Osteoblast (primary cell): ENCODE results near the gene DUSP16. TPM values are rescaled to one million over a fixed set of nuclear protein-coding genes. Genes with fewer than 3 reads are reported as not detected.

Experiments used
- DNase-seq: peaks from one replicate; pipeline ENCODE4 v3.0.0; 2011; ENCODE audit warnings: low spot score, mixed read lengths; ENCODE audit not compliant: insufficient read length; ENCODE audit errors: missing footprints
- H2AFZ ChIP-seq: 2 replicates; pipeline ENCODE4 v1.6.0; 2011; ENCODE audit warnings: mild to moderate bottlenecking, low read length
- H3K27ac ChIP-seq: 2 replicates; pipeline ENCODE4 v1.5.1; 2011; ENCODE audit warnings: mild to moderate bottlenecking, low read depth, low read length, moderate library complexity
- H3K27me3 ChIP-seq: 2 replicates; pipeline ENCODE4 v1.6.0; 2012; ENCODE audit warnings: mild to moderate bottlenecking, control low read depth, inconsistent platforms, low read length, moderate library complexity; ENCODE audit not compliant: insufficient read depth
- H3K36me3 ChIP-seq: 2 replicates; pipeline ENCODE4 v1.5.1; 2011; ENCODE audit warnings: mild to moderate bottlenecking, low read length, control low read depth, moderate library complexity; ENCODE audit not compliant: insufficient read depth
- H3K4me1 ChIP-seq: 2 replicates; pipeline ENCODE4 v1.5.1; 2011; ENCODE audit warnings: mild to moderate bottlenecking, low read length, control low read depth, moderate library complexity; ENCODE audit not compliant: insufficient read depth
- H3K4me2 ChIP-seq: 2 replicates; pipeline ENCODE4 v1.6.0; 2011; ENCODE audit warnings: mild to moderate bottlenecking, low read length; ENCODE audit not compliant: insufficient read depth
- H3K4me3 ChIP-seq: fragments of 200-600 bp; sonication (generic); 3 replicates; pipeline ENCODE4 v1.5.1; 2012; ENCODE audit warnings: mild to moderate bottlenecking, low read length, inconsistent platforms; ENCODE audit not compliant: insufficient read depth
- H3K79me2 ChIP-seq: 2 replicates; pipeline ENCODE4 v1.6.0; 2012; ENCODE audit warnings: mild to moderate bottlenecking, low read length, control low read depth, inconsistent platforms; ENCODE audit not compliant: insufficient read depth
- H3K9me3 ChIP-seq: 2 replicates; pipeline ENCODE4 v1.5.1; 2011; ENCODE audit warnings: low read depth, low read length, control low read depth
- H4K20me1 ChIP-seq: 2 replicates; pipeline ENCODE4 v1.6.0; 2012; ENCODE audit warnings: mild to moderate bottlenecking, low read length, control low read depth; ENCODE audit not compliant: insufficient read depth
- total RNA-seq: library from RNA; depleted of rRNA; stranded (reverse); fragments of >200 nt; gene quantifications from 2 replicates; pipeline ENCODE4 v1.2.3, GENCODE V29; 2012
- TF ChIP-seq, protein P1 (sequence below): IDR thresholded peaks from 2 replicates; pipeline ENCODE4 v1.5.1; 2011; ENCODE audit warnings: mild to moderate bottlenecking, low read depth, low read length, moderate library complexity; ENCODE audit errors: extremely low read depth

Gene DUSP16
- total RNA-seq, 1 donor = 5.1 TPM

DNA sequence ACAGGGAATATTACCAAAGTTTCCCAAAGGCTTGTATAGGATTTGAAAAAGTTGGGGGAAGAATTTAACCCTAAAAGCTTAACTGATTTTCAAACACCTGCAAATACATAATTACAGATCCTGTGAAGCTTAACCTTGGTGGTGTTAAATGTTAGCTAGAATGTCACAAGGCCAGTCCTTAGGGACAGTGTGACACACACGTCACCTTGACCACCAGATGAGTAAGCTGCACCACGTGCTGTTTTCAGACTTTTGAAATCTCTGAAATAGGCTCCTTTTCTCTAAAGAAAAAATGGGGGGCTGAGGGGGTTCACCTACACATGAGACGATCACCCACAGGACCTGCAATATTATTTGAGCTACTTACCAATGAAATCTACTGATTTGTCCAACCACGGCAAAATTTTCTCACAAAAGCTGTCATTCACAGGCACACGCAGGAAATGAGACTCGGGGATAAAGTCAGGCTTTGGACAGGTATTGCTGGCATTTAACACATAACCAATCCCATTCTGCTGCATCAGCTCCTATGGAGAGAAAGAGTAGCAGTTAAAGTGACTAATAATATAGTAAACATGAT, 75.9 kb downstream of the DUSP16 start:
- DNase-seq = no peak
- Histone ChIP-seq H3K36me3 (no peaks in the 10 kb centered on the region), H3K79me2 (no peaks in the 10 kb centered on the region), H3K4me3 (no peak overlapping the region), H3K4me2 (no peak overlapping the region), H3K27ac (no peak overlapping the region), H4K20me1 (no peaks in the 10 kb centered on the region), H3K4me1 (no peaks in the 10 kb centered on the region), H3K9me3 (no peaks in the 10 kb centered on the region), H2AFZ (no peak overlapping the region), H3K27me3 (no peaks in the 10 kb centered on the region)
- TF ChIP-seq, protein P1, sequence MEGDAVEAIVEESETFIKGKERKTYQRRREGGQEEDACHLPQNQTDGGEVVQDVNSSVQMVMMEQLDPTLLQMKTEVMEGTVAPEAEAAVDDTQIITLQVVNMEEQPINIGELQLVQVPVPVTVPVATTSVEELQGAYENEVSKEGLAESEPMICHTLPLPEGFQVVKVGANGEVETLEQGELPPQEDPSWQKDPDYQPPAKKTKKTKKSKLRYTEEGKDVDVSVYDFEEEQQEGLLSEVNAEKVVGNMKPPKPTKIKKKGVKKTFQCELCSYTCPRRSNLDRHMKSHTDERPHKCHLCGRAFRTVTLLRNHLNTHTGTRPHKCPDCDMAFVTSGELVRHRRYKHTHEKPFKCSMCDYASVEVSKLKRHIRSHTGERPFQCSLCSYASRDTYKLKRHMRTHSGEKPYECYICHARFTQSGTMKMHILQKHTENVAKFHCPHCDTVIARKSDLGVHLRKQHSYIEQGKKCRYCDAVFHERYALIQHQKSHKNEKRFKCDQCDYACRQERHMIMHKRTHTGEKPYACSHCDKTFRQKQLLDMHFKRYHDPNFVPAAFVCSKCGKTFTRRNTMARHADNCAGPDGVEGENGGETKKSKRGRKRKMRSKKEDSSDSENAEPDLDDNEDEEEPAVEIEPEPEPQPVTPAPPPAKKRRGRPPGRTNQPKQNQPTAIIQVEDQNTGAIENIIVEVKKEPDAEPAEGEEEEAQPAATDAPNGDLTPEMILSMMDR = no peak

DNA sequence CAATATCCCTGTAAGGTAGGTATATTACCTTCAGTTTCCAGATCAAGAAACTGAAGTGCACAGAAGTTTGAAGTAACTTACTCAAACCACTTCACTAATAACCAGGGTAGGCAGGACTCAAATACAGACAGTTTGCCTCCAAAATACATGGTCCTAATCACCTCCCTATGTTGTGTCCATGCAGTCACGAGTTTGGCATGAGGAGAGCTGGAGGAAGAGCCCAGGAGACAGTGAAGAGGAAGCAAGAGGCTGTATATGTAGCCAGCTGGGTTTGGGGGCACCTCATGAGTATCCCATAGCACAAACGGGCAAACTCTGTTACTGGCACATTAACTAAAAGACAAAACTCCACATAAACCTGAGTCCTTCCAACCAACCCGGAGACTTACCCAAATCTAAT, 79.2 kb downstream of the DUSP16 start:
- no peaks in the 10 kb centered on the region for H3K4me1 ChIP-seq
- H3K36me3 ChIP-seq = peaks cover 8% of the 10 kb centered on the region
- no peak overlapping the region for H3K4me3 ChIP-seq
- H3K9me3 ChIP-seq = no peaks in the 10 kb centered on the region
- TF ChIP-seq, protein P1 = no peak
- H3K27me3 ChIP-seq = no peaks in the 10 kb centered on the region
- H4K20me1 ChIP-seq = no peaks in the 10 kb centered on the region
- DNase-seq = no peak
- no peak overlapping the region for H3K27ac ChIP-seq
- H3K4me2 ChIP-seq = no peak overlapping the region
- H2AFZ ChIP-seq = no peak overlapping the region
- no peaks in the 10 kb centered on the region for H3K79me2 ChIP-seq

- TF ChIP-seq, protein P1 = no peak
- Histone ChIP-seq H2AFZ (no peak overlapping the region), H3K9me3 (no peaks in the 10 kb centered on the region), H3K4me1 (no peaks in the 10 kb centered on the region), H3K4me2 (no peak overlapping the region), H3K36me3 (peaks cover 8% of the 10 kb centered on the region), H3K4me3 (no peak overlapping the region), H3K79me2 (no peaks in the 10 kb centered on the region), H4K20me1 (no peaks in the 10 kb centered on the region), H3K27me3 (no peaks in the 10 kb centered on the region), H3K27ac (no peak overlapping the region)
- no peak for DNase-seq
Observed at GRCh38 chr12:12482959-12483358, 79.7 kb downstream of the DUSP16 start.

- Histone ChIP-seq H3K27me3 (no peaks in the 10 kb centered on the region), H4K20me1 (no peaks in the 10 kb centered on the region), H3K4me3 (no peak overlapping the region), H3K79me2 (no peaks in the 10 kb centered on the region), H2AFZ (no peak overlapping the region), H3K4me2 (no peak overlapping the region), H3K9me3 (no peaks in the 10 kb centered on the region), H3K36me3 (peaks cover 9% of the 10 kb centered on the region), H3K4me1 (no peaks in the 10 kb centered on the region), H3K27ac (no peak overlapping the region)
- TF ChIP-seq, protein P1 = no peak
- no peak for DNase-seq
Observed at GRCh38 chr12:12482150-12482761, 80.4 kb downstream of the DUSP16 start.
